ENCODE results near the gene TTC22. TPM values are rescaled to one million over a fixed set of nuclear protein-coding genes. Genes with fewer than 3 reads are reported as not detected.
A peak's percentile ranks its signal among the peaks of the same experiment; 100 is the strongest.

TTC22 gene
- polyA plus RNA-seq, 3 donors: 0.04 TPM; not detected in 2

DNA sequence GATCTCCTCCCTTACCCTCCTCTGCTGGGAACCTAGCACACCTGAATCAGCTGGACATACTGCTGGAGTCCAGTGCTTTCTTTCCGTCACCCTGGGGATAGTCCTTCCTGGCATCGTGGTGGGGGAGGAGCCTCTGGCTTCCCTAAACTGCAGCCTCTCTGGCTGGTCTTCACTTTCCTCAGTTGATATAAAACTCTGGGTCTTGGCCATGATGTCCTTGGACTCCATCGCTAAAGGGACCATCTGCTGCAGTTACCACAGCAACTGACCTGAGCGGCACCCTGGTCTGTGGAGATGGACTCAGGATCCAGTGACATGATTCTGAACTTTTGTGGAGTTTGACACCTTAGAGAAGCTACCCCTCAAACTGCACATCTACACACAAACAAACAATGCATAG is 59.6 kb downstream of the TTC22 start:
- no peak overlapping the region for H2AFZ ChIP-seq (ENCODE audit: insufficient read depth, low read depth, low read length, poor library complexity, severe bottlenecking)
- H3K36me3 ChIP-seq (replicated peaks in 1 of 2; ENCODE audit: control insufficient read depth in 1 of 2, insufficient read depth in 2 of 2, low read length in 2 of 2): peaks cover 61 to 79% of the 10 kb centered on the region in 2 donors
- WGBS (ENCODE audit: insufficient coverage): 89% methylated on average over 2 of the region's 4 CpGs

DNA sequence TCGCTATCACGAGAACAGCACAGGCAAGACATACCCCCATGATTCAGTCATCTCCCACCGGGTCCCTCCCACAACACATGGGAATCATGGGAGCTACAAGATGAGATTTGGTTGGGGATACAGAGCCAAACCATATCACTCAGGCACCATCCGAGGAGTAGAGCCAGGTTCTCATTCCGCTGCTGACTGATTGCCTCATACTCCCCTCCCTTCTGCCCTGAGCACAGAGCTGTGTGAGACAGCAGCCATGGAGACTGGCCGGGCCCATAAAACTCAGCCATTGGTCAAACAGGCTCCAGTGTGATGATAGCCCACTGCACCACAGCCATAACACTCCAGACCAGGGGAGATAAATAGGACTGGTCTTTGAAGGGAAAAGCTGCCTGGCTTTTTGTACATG is 62.9 kb downstream of the TTC22 start:
- Histone ChIP-seq H2AFZ (ENCODE audit: insufficient read depth, low read depth, low read length, poor library complexity, severe bottlenecking) (no peak overlapping the region), H3K27me3 (ENCODE audit: control insufficient read depth in 2 of 2, insufficient read depth in 2 of 2, low read length in 2 of 2) (no peaks in the 10 kb centered on the region), H3K9ac (ENCODE audit: insufficient read depth, low read length, poor library complexity, severe bottlenecking) (no peak overlapping the region), H3K9me3 (replicated peaks in 1 of 2; ENCODE audit: control insufficient read depth in 1 of 2, insufficient read depth in 1 of 2, low read length in 2 of 2) (no peaks in the 10 kb centered on the region), H3K36me3 (replicated peaks in 1 of 2; ENCODE audit: control insufficient read depth in 1 of 2, insufficient read depth in 2 of 2, low read length in 2 of 2) (peaks cover 88 to 98% of the 10 kb centered on the region in 2 donors), H3K4me1 (ENCODE audit: control insufficient read depth in 1 of 2, insufficient read depth in 2 of 2, low read length in 2 of 2) (no peaks in the 10 kb centered on the region), H3K4me2 (replicated peaks; ENCODE audit: extremely low read depth, low read length, poor library complexity, severe bottlenecking) (no peak overlapping the region), H3K27ac (ENCODE audit: low read depth in 1 of 2, low read length in 2 of 2) (no peak overlapping the region), H3K4me3 (replicated peaks in 1 of 3; ENCODE audit: low read depth in 2 of 3, low read length in 3 of 3) (no peak overlapping the region), H3K79me2 (ENCODE audit: insufficient read depth, low read length) (no peaks in the 10 kb centered on the region), H4K20me1 (ENCODE audit: insufficient read depth, low read length) (no peaks in the 10 kb centered on the region)
- 100% methylated on average over 2 of the region's 6 CpGs for WGBS (ENCODE audit: insufficient coverage)
- Mint-ChIP-seq H3K4me3 (no peak overlapping the region), H3K36me3 (peaks cover 73 to 99% of the 10 kb centered on the region in 2 donors), H3K4me1 (no peaks in the 10 kb centered on the region), H3K27me3 (ENCODE audit: low read depth in 3 of 3) (no peaks in the 10 kb centered on the region), H3K9me3 (no peaks in the 10 kb centered on the region), H3K27ac (peak overlapping the region in 2 of 7 donors; percentile 38 to 59)
- TF ChIP-seq, protein P1, sequence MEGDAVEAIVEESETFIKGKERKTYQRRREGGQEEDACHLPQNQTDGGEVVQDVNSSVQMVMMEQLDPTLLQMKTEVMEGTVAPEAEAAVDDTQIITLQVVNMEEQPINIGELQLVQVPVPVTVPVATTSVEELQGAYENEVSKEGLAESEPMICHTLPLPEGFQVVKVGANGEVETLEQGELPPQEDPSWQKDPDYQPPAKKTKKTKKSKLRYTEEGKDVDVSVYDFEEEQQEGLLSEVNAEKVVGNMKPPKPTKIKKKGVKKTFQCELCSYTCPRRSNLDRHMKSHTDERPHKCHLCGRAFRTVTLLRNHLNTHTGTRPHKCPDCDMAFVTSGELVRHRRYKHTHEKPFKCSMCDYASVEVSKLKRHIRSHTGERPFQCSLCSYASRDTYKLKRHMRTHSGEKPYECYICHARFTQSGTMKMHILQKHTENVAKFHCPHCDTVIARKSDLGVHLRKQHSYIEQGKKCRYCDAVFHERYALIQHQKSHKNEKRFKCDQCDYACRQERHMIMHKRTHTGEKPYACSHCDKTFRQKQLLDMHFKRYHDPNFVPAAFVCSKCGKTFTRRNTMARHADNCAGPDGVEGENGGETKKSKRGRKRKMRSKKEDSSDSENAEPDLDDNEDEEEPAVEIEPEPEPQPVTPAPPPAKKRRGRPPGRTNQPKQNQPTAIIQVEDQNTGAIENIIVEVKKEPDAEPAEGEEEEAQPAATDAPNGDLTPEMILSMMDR (IDR thresholded peaks at IDR 0.05): no peak
- no peak for DNase-seq
- intact Hi-C loops (cut with micrococcal nuclease): no loop called here

More for the DNA sequence above, 59.6 kb downstream of the TTC22 start:
- no peaks in the 10 kb centered on the region for H3K4me1 ChIP-seq (ENCODE audit: control insufficient read depth in 1 of 2, insufficient read depth in 2 of 2, low read length in 2 of 2)
- no peaks in the 10 kb centered on the region for H3K79me2 ChIP-seq (ENCODE audit: insufficient read depth, low read length)
- no peak overlapping the region for H3K4me3 Mint-ChIP-seq
- no peaks in the 10 kb centered on the region for H3K9me3 ChIP-seq (replicated peaks in 1 of 2; ENCODE audit: control insufficient read depth in 1 of 2, insufficient read depth in 1 of 2, low read length in 2 of 2)
- H3K4me1 Mint-ChIP-seq: no peaks in the 10 kb centered on the region
- DNase-seq: no peak
- no peak overlapping the region for H3K4me2 ChIP-seq (replicated peaks; ENCODE audit: extremely low read depth, low read length, poor library complexity, severe bottlenecking)
- H3K27me3 Mint-ChIP-seq (ENCODE audit: low read depth in 3 of 3): peaks cover 0 to 2% (median 0%) of the 10 kb centered on the region in 3 donors
- no peaks in the 10 kb centered on the region for H4K20me1 ChIP-seq (ENCODE audit: insufficient read depth, low read length)
- H3K9ac ChIP-seq (ENCODE audit: insufficient read depth, low read length, poor library complexity, severe bottlenecking): no peak overlapping the region
- H3K27me3 ChIP-seq (ENCODE audit: control insufficient read depth in 2 of 2, insufficient read depth in 2 of 2, low read length in 2 of 2): no peaks in the 10 kb centered on the region
- peaks cover 57 to 87% of the 10 kb centered on the region in 2 donors for H3K36me3 Mint-ChIP-seq
- TF ChIP-seq, protein P1 (IDR thresholded peaks at IDR 0.05): no peak
- H3K27ac ChIP-seq (ENCODE audit: low read depth in 1 of 2, low read length in 2 of 2): no peak overlapping the region
- intact Hi-C loops (cut with micrococcal nuclease): no loop called here
- H3K4me3 ChIP-seq (replicated peaks in 1 of 3; ENCODE audit: low read depth in 2 of 3, low read length in 3 of 3): no peak overlapping the region
- no peaks in the 10 kb centered on the region for H3K9me3 Mint-ChIP-seq
- peak overlapping the region in 2 of 7 donors; percentile 44 to 45 for H3K27ac Mint-ChIP-seq
